HUES64 (cell line): Measurements from ENCODE around the gene CDH13.

Experiments used
- H3K27ac ChIP-seq: 2 replicates; pipeline ENCODE4 v1.7.0; 2013; ENCODE audit warnings: low read depth, low read length, inconsistent platforms
- H3K27me3 ChIP-seq: 2 replicates; pipeline ENCODE4 v1.6.1; 2013; ENCODE audit warnings: mild to moderate bottlenecking, low read length; ENCODE audit not compliant: insufficient read depth
- H3K36me3 ChIP-seq: 2 replicates; pipeline ENCODE4 v1.6.1; 2013; ENCODE audit warnings: mild to moderate bottlenecking, low read length; ENCODE audit not compliant: insufficient read depth
- H3K4me1 ChIP-seq: 2 replicates; pipeline ENCODE4 v1.6.1; 2013; ENCODE audit warnings: mild to moderate bottlenecking, low read length, moderate library complexity; ENCODE audit not compliant: insufficient read depth
- H3K4me3 ChIP-seq: 2 replicates; pipeline ENCODE4 v1.5.1; 2013; ENCODE audit warnings: mild to moderate bottlenecking, low read length, moderate library complexity
- H3K9ac ChIP-seq: 2 replicates; pipeline ENCODE4 v1.6.1; 2013; ENCODE audit warnings: mild to moderate bottlenecking, low read depth, low read length
- H3K9me3 ChIP-seq: 2 replicates; pipeline ENCODE4 v1.6.1; 2013; ENCODE audit warnings: low read depth, low read length; ENCODE audit not compliant: insufficient read depth
- WGBS: fragments of 150-250, 120-280 bp; methylation state at CpG from one replicate; pipeline ENCODE4 v1.1.7; 2013; ENCODE audit warnings: missing lambda C conversion rate; 5-methylcytosine and 5-hydroxymethylcytosine counted together

The CDH13 gene

GRCh38 chr16:83774066-83774465, 1147.3 kb downstream of the CDH13 start:
- Histone ChIP-seq H3K36me3 (no peaks in the 10 kb centered on the region), H3K27ac (no peak overlapping the region), H3K27me3 (no peaks in the 10 kb centered on the region), H3K9me3 (no peaks in the 10 kb centered on the region), H3K4me3 (no peak overlapping the region), H3K9ac (no peak overlapping the region), H3K4me1 (peaks cover 17% of the 10 kb centered on the region)
- 93% methylated on average over 4 of the region's 4 CpGs for WGBS

GRCh38 chr16:83776944-83777343, 1150.2 kb downstream of the CDH13 start:
- Histone ChIP-seq H3K36me3 (no peaks in the 10 kb centered on the region), H3K4me3 (no peak overlapping the region), H3K4me1 (peaks cover 4% of the 10 kb centered on the region; the same call in 1 of the 2 replicates), H3K9me3 (no peaks in the 10 kb centered on the region), H3K27ac (no peak overlapping the region), H3K9ac (no peak overlapping the region), H3K27me3 (no peaks in the 10 kb centered on the region)
- WGBS = 89% methylated on average over 9 of the region's 9 CpGs

GRCh38 chr16:83779886-83780285, 1153.1 kb downstream of the CDH13 start:
- H3K36me3 ChIP-seq = no peaks in the 10 kb centered on the region
- H3K4me1 ChIP-seq = no peaks in the 10 kb centered on the region
- H3K27me3 ChIP-seq = no peaks in the 10 kb centered on the region
- 86% methylated on average over 6 of the region's 6 CpGs for WGBS
- H3K4me3 ChIP-seq = no peak overlapping the region
- no peaks in the 10 kb centered on the region for H3K9me3 ChIP-seq
- H3K27ac ChIP-seq = no peak overlapping the region
- H3K9ac ChIP-seq = no peak overlapping the region

- Histone ChIP-seq H3K27ac (no peak overlapping the region), H3K4me3 (no peak overlapping the region), H3K9ac (no peak overlapping the region), H3K36me3 (no peaks in the 10 kb centered on the region), H3K27me3 (no peaks in the 10 kb centered on the region), H3K9me3 (no peaks in the 10 kb centered on the region), H3K4me1 (no peaks in the 10 kb centered on the region)
- WGBS = 82% methylated on average over 2 of the region's 2 CpGs
These were observed 1158.7 kb downstream of the CDH13 start for GRCh38 chr16:83785455-83785854.

GRCh38 chr16:83789642-83790401, 1163.1 kb downstream of the CDH13 start:
- Histone ChIP-seq H3K9ac (no peak overlapping the region), H3K4me1 (no peaks in the 10 kb centered on the region), H3K4me3 (no peak overlapping the region), H3K36me3 (no peaks in the 10 kb centered on the region), H3K9me3 (no peaks in the 10 kb centered on the region), H3K27me3 (no peaks in the 10 kb centered on the region), H3K27ac (no peak overlapping the region)
- 90% methylated on average over 8 of the region's 8 CpGs for WGBS

- H3K4me1 ChIP-seq = no peaks in the 10 kb centered on the region
- WGBS = 94% methylated on average over 10 of the region's 10 CpGs
- H3K9me3 ChIP-seq = no peaks in the 10 kb centered on the region
- no peak overlapping the region for H3K4me3 ChIP-seq
- H3K27me3 ChIP-seq = no peaks in the 10 kb centered on the region
- no peak overlapping the region for H3K9ac ChIP-seq
- H3K27ac ChIP-seq = no peak overlapping the region
- H3K36me3 ChIP-seq = no peaks in the 10 kb centered on the region
These were observed 1165.1 kb downstream of the CDH13 start for GRCh38 chr16:83791916-83792315.

GRCh38 chr16:83792391-83792790, 1165.6 kb downstream of the CDH13 start:
- no peaks in the 10 kb centered on the region for H3K9me3 ChIP-seq
- no peak overlapping the region for H3K4me3 ChIP-seq
- H3K27me3 ChIP-seq = no peaks in the 10 kb centered on the region
- H3K27ac ChIP-seq = no peak overlapping the region
- 75% methylated on average over 1 of the region's 2 CpGs for WGBS
- H3K36me3 ChIP-seq = no peaks in the 10 kb centered on the region
- H3K4me1 ChIP-seq = 0 out of 2 replicates have a peak, but pooled peaks cover 4% of the 10 kb centered on the region
- H3K9ac ChIP-seq = no peak overlapping the region

GRCh38 chr16:83793179-83793578, 1166.4 kb downstream of the CDH13 start:
- Histone ChIP-seq H3K9me3 (no peaks in the 10 kb centered on the region), H3K4me1 (0 out of 2 replicates have a peak, but pooled peaks cover 4% of the 10 kb centered on the region), H3K36me3 (no peaks in the 10 kb centered on the region), H3K27me3 (no peaks in the 10 kb centered on the region), H3K4me3 (no peak overlapping the region), H3K9ac (no peak overlapping the region), H3K27ac (no peak overlapping the region)
- 87% methylated on average over 9 of the region's 9 CpGs for WGBS

- no peak overlapping the region for H3K9ac ChIP-seq
- no peaks in the 10 kb centered on the region for H3K9me3 ChIP-seq
- H3K27ac ChIP-seq = no peak overlapping the region
- 92% methylated on average over 9 of the region's 10 CpGs for WGBS
- no peaks in the 10 kb centered on the region for H3K36me3 ChIP-seq
- H3K4me3 ChIP-seq = no peak overlapping the region
- no peaks in the 10 kb centered on the region for H3K27me3 ChIP-seq
- H3K4me1 ChIP-seq = 0 out of 2 replicates have a peak, but pooled peaks cover 4% of the 10 kb centered on the region
These were observed 1168.2 kb downstream of the CDH13 start for GRCh38 chr16:83794860-83795554.

GRCh38 chr16:83797013-83797412, 1170.2 kb downstream of the CDH13 start:
- H3K27me3 ChIP-seq = no peaks in the 10 kb centered on the region
- 86% methylated on average over 9 of the region's 9 CpGs for WGBS

GRCh38 chr16:83799336-83799735, 1172.6 kb downstream of the CDH13 start:
- no peaks in the 10 kb centered on the region for H3K36me3 ChIP-seq
- no CpG with 5 or more reads among the region's 1 CpG for WGBS
- peaks cover 20% of the 10 kb centered on the region for H3K4me1 ChIP-seq
- no peak overlapping the region for H3K4me3 ChIP-seq
- no peak overlapping the region for H3K9ac ChIP-seq
- H3K27ac ChIP-seq = no peak overlapping the region
- no peaks in the 10 kb centered on the region for H3K27me3 ChIP-seq
- H3K9me3 ChIP-seq = no peaks in the 10 kb centered on the region

More at GRCh38 chr16:83797013-83797412, 1170.2 kb downstream of the CDH13 start:
- no peak overlapping the region for H3K4me3 ChIP-seq
- no peak overlapping the region for H3K27ac ChIP-seq
- H3K4me1 ChIP-seq = peaks cover 4% of the 10 kb centered on the region; the same call in 1 of the 2 replicates
- H3K9ac ChIP-seq = no peak overlapping the region
- H3K36me3 ChIP-seq = no peaks in the 10 kb centered on the region
- H3K9me3 ChIP-seq = no peaks in the 10 kb centered on the region
